H1 (cell line): Measurements from ENCODE around the gene ZNF70. TPM values are rescaled to one million over a fixed set of nuclear protein-coding genes. Genes with fewer than 3 reads are reported as not detected.

Experiments used
- CTCF ChIA-PET: fragments of 300-600 bp; sonication (Branson Sonifier 250); formaldehyde crosslinking; loops from one replicate; lab custom pipeline; 2021; ENCODE audit not compliant: partially characterized antibody; lab: Charles Lee
- POLR2A ChIA-PET: fragments of 300-600 bp; sonication (Branson Sonifier 250); formaldehyde crosslinking; loops from one replicate; lab custom pipeline; 2021; ENCODE audit warnings: inconsistent platforms; ENCODE audit not compliant: partially characterized antibody; lab: Charles Lee
- DNase-seq, 2 experiments: peaks; one replicate each; pipeline versions ENCODE4 v3.0.0 to v3.0.0-alpha.2; 2010 to 2022; ENCODE audit warnings: low spot score in 2 of 2, low read depth in 1 of 2, mixed read lengths in 1 of 2
- FAIRE-seq: peaks from 2 replicates; lab custom pipeline; 2011; peaks lifted over from hg19 to GRCh38; lab: Jason Lieb, UNC
- H2AFZ ChIP-seq: 2 replicates; pipeline ENCODE4 v1.8.1; 2012; ENCODE audit warnings: low read length, inconsistent platforms
- H2AK5ac ChIP-seq: 2 replicates; pipeline ENCODE4 v1.6.1; 2013; ENCODE audit warnings: low read depth, low read length
- H2BK120ac ChIP-seq: replicated peaks from 2 replicates; pipeline ENCODE3; 2013; ENCODE audit warnings: low read depth, low read length, inconsistent platforms
- H2BK12ac ChIP-seq: 2 replicates; pipeline ENCODE4 v1.6.1; 2013; ENCODE audit warnings: low read depth, low read length
- H2BK15ac ChIP-seq: 2 replicates; pipeline ENCODE4 v1.6.1; 2013; ENCODE audit warnings: low read length
- H2BK20ac ChIP-seq: 2 replicates; pipeline ENCODE4 v1.6.1; 2013; ENCODE audit warnings: low read length
- H2BK5ac ChIP-seq: 2 replicates; pipeline ENCODE4 v1.6.1; 2013; ENCODE audit warnings: low read depth, low read length
- H3K14ac ChIP-seq: 2 replicates; pipeline ENCODE4 v1.6.1; 2013; ENCODE audit warnings: inconsistent platforms; ENCODE audit not compliant: insufficient read length
- H3K18ac ChIP-seq: 2 replicates; pipeline ENCODE4 v1.6.1; 2013; ENCODE audit warnings: low read length; ENCODE audit errors: extremely low read depth
- H3K23ac ChIP-seq: 2 replicates; pipeline ENCODE4 v1.6.1; 2013; ENCODE audit warnings: inconsistent platforms; ENCODE audit not compliant: insufficient read length
- H3K23me2 ChIP-seq: 2 replicates; pipeline ENCODE4 v1.6.1; 2013; ENCODE audit warnings: low read depth, low read length
- H3K27ac ChIP-seq: 2 replicates; pipeline ENCODE4 v1.6.1; 2011; ENCODE audit warnings: low read depth, low read length, inconsistent platforms
- H3K27me3 ChIP-seq, 4 experiments: replicated peaks in 1 of 4; 1 replicate in 1 of 4; 2 replicates in 3 of 4; pipeline versions ENCODE4 v1.6.1 to v1.8.1; 2011 to 2013; ENCODE audit warnings: low read length in 3 of 4, mild to moderate bottlenecking in 3 of 4, inconsistent platforms in 2 of 4, mixed read lengths in 2 of 4, moderate library complexity in 1 of 4; ENCODE audit not compliant: control insufficient read depth in 3 of 4, insufficient read depth in 3 of 4; ENCODE audit errors: extremely low read depth in 1 of 4
- H3K36me3 ChIP-seq, 4 experiments: 2 replicates each; pipeline versions ENCODE4 v1.6.1 to v1.8.1; 2011 to 2013; ENCODE audit warnings: mild to moderate bottlenecking in 4 of 4, low read length in 3 of 4, moderate library complexity in 2 of 4, control low read depth in 1 of 4, inconsistent platforms in 1 of 4; ENCODE audit not compliant: insufficient read depth in 4 of 4, control insufficient read depth in 2 of 4
- H3K4ac ChIP-seq: replicated peaks from 2 replicates; pipeline ENCODE3; 2013; ENCODE audit warnings: low read length, low read depth, mixed read lengths, inconsistent platforms; ENCODE audit not compliant: insufficient read length
- H3K4me1 ChIP-seq, 4 experiments: replicated peaks in 1 of 4; 1 replicate in 1 of 4; 2 replicates in 3 of 4; pipeline versions ENCODE4 v1.6.1 to v1.8.1; 2011 to 2013; ENCODE audit warnings: low read length in 3 of 4, inconsistent platforms in 2 of 4, mixed read lengths in 1 of 4; ENCODE audit not compliant: insufficient read depth in 4 of 4, control insufficient read depth in 3 of 4
- H3K4me2 ChIP-seq, 2 experiments: 2 replicates each; pipeline versions ENCODE4 v1.6.1 to v1.8.1; 2011 to 2013; ENCODE audit warnings: low read depth in 2 of 2, low read length in 2 of 2, control low read depth in 1 of 2, inconsistent platforms in 1 of 2, mild to moderate bottlenecking in 1 of 2; ENCODE audit not compliant: insufficient read depth in 1 of 2
- H3K4me3 ChIP-seq, 4 experiments: fragments of 200-600, 300-600 bp in 1 of 4; sonication (generic), shearing (Covaris generic), sonication (Bioruptor Twin) in 1 of 4; 2 replicates each; pipeline versions ENCODE4 v1.5.1 to v1.8.1; 2011 to 2016; ENCODE audit warnings: low read length in 4 of 4, low read depth in 3 of 4, control low read depth in 2 of 4, inconsistent platforms in 2 of 4, mild to moderate bottlenecking in 2 of 4, mixed read lengths in 1 of 4, moderate library complexity in 1 of 4; ENCODE audit not compliant: insufficient read depth in 2 of 4; ENCODE audit errors: extremely low read depth in 1 of 4
- H3K56ac ChIP-seq: replicated peaks from 2 replicates; pipeline ENCODE3; 2013; ENCODE audit warnings: low read depth, mild to moderate bottlenecking, mixed read lengths, low read length, inconsistent platforms; ENCODE audit not compliant: insufficient read length
- H3K79me1 ChIP-seq: 2 replicates; pipeline ENCODE4 v1.6.1; 2013; ENCODE audit warnings: low read depth, low read length, control low read depth
- H3K79me2 ChIP-seq, 2 experiments: 2 replicates each; pipeline versions ENCODE4 v1.6.1 to v1.8.1; 2012 to 2013; ENCODE audit warnings: low read length in 2 of 2, mild to moderate bottlenecking in 2 of 2, inconsistent platforms in 1 of 2; ENCODE audit not compliant: insufficient read depth in 2 of 2, control insufficient read depth in 1 of 2
- H3K9ac ChIP-seq, 4 experiments: replicated peaks in 1 of 4; 1 replicate in 1 of 4; 2 replicates in 3 of 4; pipeline versions ENCODE4 v1.6.1 to v1.8.1; 2011 to 2013; ENCODE audit warnings: low read depth in 3 of 4, low read length in 3 of 4, control low read depth in 2 of 4, mild to moderate bottlenecking in 2 of 4, moderate library complexity in 2 of 4, inconsistent platforms in 1 of 4; ENCODE audit errors: extremely low read depth in 1 of 4
- H3K9me3 ChIP-seq, 2 experiments: 2 replicates each; pipeline versions ENCODE4 v1.6.1 to v1.8.1; 2012 to 2013; ENCODE audit warnings: mild to moderate bottlenecking in 2 of 2, moderate library complexity in 2 of 2, control low read depth in 1 of 2, inconsistent platforms in 1 of 2, low read depth in 1 of 2, low read length in 1 of 2, mixed read lengths in 1 of 2; ENCODE audit not compliant: insufficient read depth in 2 of 2
- H4K20me1 ChIP-seq, 2 experiments: replicated peaks in 1 of 2; 2 replicates each; pipeline versions ENCODE3 to v1.8.1; 2011 to 2013; ENCODE audit warnings: inconsistent platforms in 2 of 2, low read length in 2 of 2, mild to moderate bottlenecking in 1 of 2; ENCODE audit not compliant: insufficient read depth in 2 of 2, control insufficient read depth in 1 of 2
- H4K5ac ChIP-seq: 2 replicates; pipeline ENCODE4 v1.6.1; 2013; ENCODE audit warnings: low read length, low read depth, mixed read lengths, inconsistent platforms; ENCODE audit not compliant: insufficient read length
- H4K8ac ChIP-seq: 2 replicates; pipeline ENCODE4 v1.8.0; 2013; ENCODE audit warnings: mild to moderate bottlenecking, moderate library complexity, low read length, inconsistent platforms; ENCODE audit not compliant: insufficient read depth; ENCODE audit errors: extremely low read depth
- H4K91ac ChIP-seq: replicated peaks from 2 replicates; pipeline ENCODE3; 2013; ENCODE audit warnings: low read length, mixed read lengths, inconsistent platforms; ENCODE audit not compliant: insufficient read length
- EP300 ChIP-seq, 2 experiments: IDR thresholded peaks; 1 replicate in 1 of 2; 2 replicates in 1 of 2; pipeline ENCODE4 v1.6.1; 2011 to 2012; ENCODE audit warnings: low read depth in 2 of 2, low read length in 2 of 2, mild to moderate bottlenecking in 2 of 2, borderline replicate concordance in 1 of 2, inconsistent platforms in 1 of 2, moderate library complexity in 1 of 2
- JUN ChIP-seq: IDR thresholded peaks from 2 replicates; pipeline ENCODE4 v1.6.1; 2011; ENCODE audit warnings: low read depth, mild to moderate bottlenecking, improper control_type of control experiment, low read length
- RBBP5 ChIP-seq: IDR thresholded peaks from 2 replicates; pipeline ENCODE4 v1.7.1; 2012; ENCODE audit warnings: low read depth, mild to moderate bottlenecking, inconsistent platforms, low read length, moderate library complexity, borderline replicate concordance
- WGBS, 2 experiments: shearing (Covaris generic) in 1 of 2; methylation state at CpG; one replicate each; pipeline versions ENCODE4 v1.1.6 to v1.1.7; 2013 to 2015; ENCODE audit warnings: low lambda C conversion rate in 2 of 2, mixed read lengths in 2 of 2, inconsistent platforms in 1 of 2, low coverage in 1 of 2, missing lambda C conversion rate in 1 of 2; ENCODE audit not compliant: insufficient replicate concordance in 2 of 2, insufficient coverage in 1 of 2, insufficient read length in 1 of 2; ENCODE audit errors: extremely low coverage in 1 of 2, missing lambda C conversion rate in 1 of 2; 5-methylcytosine and 5-hydroxymethylcytosine counted together
- polyA plus RNA-seq, 7 experiments: library from polyadenylated mRNA; depleted of rRNA in 3 of 7; stranded (reverse) in 5 of 7; unstranded in 2 of 7; fragments of >200 nt in 5 of 7; fragments of 200-250 nt in 2 of 7; gene quantifications; 1 replicate in 5 of 7; 2 replicates in 1 of 7; 4 replicates in 1 of 7; pipeline versions ENCODE4 v1.2.1 to v1.2.3, GENCODE V29; 2011 to 2013; ENCODE audit warnings: missing spikeins in 2 of 7, mixed read lengths in 2 of 7
- total RNA-seq: library from RNA; stranded (reverse); fragmentation: NEBNext Ultra II Directional; extraction: Animal tissue kit (Norgen Biotek cat#: 25700); gene quantifications from 2 replicates; pipeline ENCODE4 v1.2.1, GENCODE V29; 2021

Gene ZNF70
- total and polyA plus RNA-seq, 2 of the 8 experiments (the other 6 are each of a cell fraction or from before 2014, with no cell fraction given), result 1.1 to 2.6 TPM

- ChIA-PET CTCF (interaction anchor here (0.6 to 1.4 kb wide), 4 partner anchors 9 to 1503 kb away, joined by 3 to 5 read pairs (median 4); no protein-coding TSS in a partner anchor), POLR2A (no interaction called here)
- Histone ChIP-seq H3K9ac (no peak overlapping the region), H2AFZ (no peak overlapping the region), H3K18ac (no peak overlapping the region), H3K79me2 (no peaks in the 10 kb centered on the region), H3K23me2 (no peaks in the 10 kb centered on the region), H3K23ac (no peak overlapping the region), H3K4me2 (no peak overlapping the region), H3K4me3 (no peak overlapping the region), H3K36me3 (no peaks in the 10 kb centered on the region), H3K9me3 (no peaks in the 10 kb centered on the region), H2BK120ac (no peak overlapping the region), H2BK20ac (no peak overlapping the region), H4K5ac (no peak overlapping the region), H4K20me1 (no peaks in the 10 kb centered on the region), H3K4ac (no peak overlapping the region), H3K27ac (no peak overlapping the region), H3K27me3 (no peaks in the 10 kb centered on the region), H2AK5ac (no peak overlapping the region), H4K8ac (no peak overlapping the region), H2BK5ac (no peak overlapping the region), H3K56ac (no peak overlapping the region), H3K14ac (no peak overlapping the region), H4K91ac (no peak overlapping the region), H2BK15ac (no peak overlapping the region), H3K79me1 (no peaks in the 10 kb centered on the region), H3K4me1 (no peaks in the 10 kb centered on the region), H2BK12ac (no peak overlapping the region)
- 92% methylated on average over 2 of the region's 2 CpGs; no CpG with 5 or more reads in 1 of the 2 experiments for WGBS, 2 experiments
- FAIRE-seq (no peak), DNase-seq (no peak)
- TF ChIP-seq RBBP5, result no peak
- no peak for TF ChIP-seq JUN
- no peak for TF ChIP-seq EP300 (IDR thresholded peaks at IDR 0.05; ENCODE audit: borderline replicate concordance in 1 of 2, low read depth in 2 of 2, low read length in 2 of 2)
Observed at GRCh38 chr22:23722724-23723123, 28.2 kb downstream of the ZNF70 start.
